ENCODE data around the gene ATP13A4. TPM values are rescaled to one million over a fixed set of nuclear protein-coding genes. Genes with fewer than 3 reads are reported as not detected.

ATP13A4 gene
- total RNA-seq, 1 donor from 2014 or later, result 32.7 TPM

- DNase-seq, result peak; percentile 17
Observed at GRCh38 chr3:193499136-193499770, 55.4 kb downstream of the ATP13A4 start.

- no peak for DNase-seq
Observed at GRCh38 chr3:193498215-193498614, 56.5 kb downstream of the ATP13A4 start.

GRCh38 chr3:193496658-193497057 is 58.0 kb downstream of the ATP13A4 start:
- DNase-seq, result no peak

- DNase-seq, result no peak
Observed at GRCh38 chr3:193491026-193491425, 63.7 kb downstream of the ATP13A4 start.

- no peak for DNase-seq
Observed at GRCh38 chr3:193490580-193490979, 64.1 kb downstream of the ATP13A4 start.

GRCh38 chr3:193489949-193490348 is 64.7 kb downstream of the ATP13A4 start:
- DNase-seq, result no peak

GRCh38 chr3:193488741-193489140 is 66.0 kb downstream of the ATP13A4 start:
- no peak for DNase-seq

- no peak for DNase-seq
Observed at GRCh38 chr3:193483988-193484539, 70.6 kb downstream of the ATP13A4 start.

- peak; percentile 54 for DNase-seq
Observed at GRCh38 chr3:193481436-193481835, 73.3 kb downstream of the ATP13A4 start.

GRCh38 chr3:193474446-193474845 is 80.2 kb downstream of the ATP13A4 start:
- DNase-seq, result no peak

GRCh38 chr3:193470710-193471109 is 84.0 kb downstream of the ATP13A4 start:
- no peak for DNase-seq

- DNase-seq, result no peak
Observed at GRCh38 chr3:193465992-193466608, 88.6 kb downstream of the ATP13A4 start.

GRCh38 chr3:193464889-193465288 is 89.8 kb downstream of the ATP13A4 start:
- no peak for DNase-seq

- DNase-seq, result no peak
Observed at GRCh38 chr3:193457526-193457925, 97.2 kb downstream of the ATP13A4 start.

GRCh38 chr3:193452338-193452737 is 102.4 kb downstream of the ATP13A4 start:
- DNase-seq, result no peak

GRCh38 chr3:193451902-193452301 is 102.8 kb downstream of the ATP13A4 start:
- DNase-seq, result no peak

- DNase-seq, result no peak
Observed at GRCh38 chr3:193446965-193447602, 107.6 kb downstream of the ATP13A4 start.

GRCh38 chr3:193439423-193439822 is 115.3 kb downstream of the ATP13A4 start:
- DNase-seq, result no peak

- no peak for DNase-seq
Observed at GRCh38 chr3:193418576-193419373, 135.9 kb downstream of the ATP13A4 start.

- DNase-seq, result no peak
Observed at GRCh38 chr3:193416629-193417028, 138.1 kb downstream of the ATP13A4 start.

- no peak for DNase-seq
Observed at GRCh38 chr3:193407688-193408087, 147.0 kb downstream of the ATP13A4 start.

GRCh38 chr3:193407112-193407511 is 147.6 kb downstream of the ATP13A4 start:
- DNase-seq, result peak; percentile 7

GRCh38 chr3:193403307-193403706 is 151.4 kb downstream of the ATP13A4 start:
- no peak for DNase-seq
